Mononuclear cell (primary cell): Measurements from ENCODE around the gene DOCK9. TPM values are rescaled to one million over a fixed set of nuclear protein-coding genes. Genes with fewer than 3 reads are reported as not detected.

ENCODE experiments used
- H3K27me3 ChIP-seq: 2 replicates; pipeline ENCODE4 v1.6.0; 2011; ENCODE audit warnings: low read length, control low read depth; ENCODE audit not compliant: insufficient read depth
- H3K4me1 ChIP-seq: 2 replicates; pipeline ENCODE4 v1.5.1; 2011; ENCODE audit warnings: mild to moderate bottlenecking, low read length, control low read depth; ENCODE audit not compliant: insufficient read depth
- H3K4me3 ChIP-seq: 2 replicates; pipeline ENCODE4 v1.5.1; 2011; ENCODE audit warnings: mild to moderate bottlenecking, low read length, moderate library complexity
- H3K9me3 ChIP-seq: 2 replicates; pipeline ENCODE4 v1.5.1; 2011; ENCODE audit warnings: low read depth, mild to moderate bottlenecking, control low read depth, low read length
- total RNA-seq: library from RNA; depleted of rRNA; stranded (reverse); fragments of >200 nt; gene quantifications from one replicate; pipeline ENCODE4 v1.2.3, GENCODE V29; 2012

DOCK9 gene
- total RNA-seq, 1 donor, result 54.9 TPM

DNA sequence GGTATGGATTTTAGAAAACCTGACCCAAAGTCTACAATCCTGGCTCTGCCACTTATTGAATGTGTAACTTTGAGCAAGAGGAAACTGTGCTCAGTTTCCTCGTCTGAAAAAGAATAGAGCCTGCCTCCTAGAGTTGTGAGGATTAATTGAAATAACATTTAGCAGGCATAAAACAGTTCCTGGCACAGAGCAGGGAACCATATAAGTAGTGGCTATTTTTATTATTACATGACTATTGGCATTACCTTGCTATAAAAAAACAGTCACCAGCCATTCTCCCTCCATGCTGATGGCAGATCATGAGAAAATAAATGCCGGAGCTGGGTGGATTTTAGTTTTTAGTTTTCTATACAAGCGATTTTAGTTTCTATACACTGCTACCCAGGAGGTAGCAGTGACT lies 5.8 kb downstream of the DOCK9 start:
- no peaks in the 10 kb centered on the region for H3K27me3 ChIP-seq
- peaks cover 18% of the 10 kb centered on the region for H3K4me1 ChIP-seq
- H3K4me3 ChIP-seq, result no peak overlapping the region
- no peaks in the 10 kb centered on the region for H3K9me3 ChIP-seq

DNA sequence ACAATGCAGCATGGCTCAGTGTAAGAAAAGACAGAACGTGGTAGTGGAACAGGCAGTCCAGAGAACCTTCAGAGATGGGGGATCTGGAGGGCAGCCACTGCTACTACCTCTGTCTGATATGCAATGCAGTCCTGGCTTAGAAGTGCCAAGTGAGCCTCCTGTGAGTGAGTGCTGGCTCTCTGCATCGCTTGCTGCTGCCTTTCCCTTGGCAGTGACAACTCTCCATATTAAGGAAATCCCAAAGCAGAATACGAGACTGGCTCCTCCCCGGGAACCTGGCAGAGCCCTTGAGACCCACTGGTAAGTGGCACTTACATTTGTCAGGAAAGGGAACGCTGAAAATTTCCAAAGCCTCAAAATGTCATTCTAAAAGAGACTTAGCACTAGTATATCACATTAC lies 7.5 kb downstream of the DOCK9 start:
- Histone ChIP-seq H3K9me3 (no peaks in the 10 kb centered on the region), H3K4me3 (no peak overlapping the region), H3K27me3 (no peaks in the 10 kb centered on the region), H3K4me1 (peaks cover 11% of the 10 kb centered on the region)

DNA sequence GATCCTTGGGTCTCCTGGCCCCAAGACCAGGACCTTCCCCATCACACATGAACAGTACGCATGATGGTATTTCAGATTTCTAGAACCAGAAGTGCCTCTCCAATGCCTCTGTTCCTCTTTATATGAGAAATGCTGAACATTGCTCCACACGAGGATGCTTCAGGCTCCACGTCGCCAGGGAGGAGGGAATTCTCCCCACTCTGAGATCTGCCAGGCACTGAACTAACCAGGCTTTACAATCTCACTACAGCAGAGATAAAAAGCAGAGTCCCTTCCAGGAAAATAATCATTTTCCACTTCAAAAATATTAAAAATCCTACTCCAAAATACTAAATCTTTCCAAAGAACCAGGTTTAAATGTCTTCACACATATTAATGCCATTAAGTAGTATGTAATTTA lies 10.4 kb downstream of the DOCK9 start:
- Histone ChIP-seq H3K4me1 (no peaks in the 10 kb centered on the region), H3K9me3 (no peaks in the 10 kb centered on the region), H3K27me3 (no peaks in the 10 kb centered on the region), H3K4me3 (no peak overlapping the region)

DNA sequence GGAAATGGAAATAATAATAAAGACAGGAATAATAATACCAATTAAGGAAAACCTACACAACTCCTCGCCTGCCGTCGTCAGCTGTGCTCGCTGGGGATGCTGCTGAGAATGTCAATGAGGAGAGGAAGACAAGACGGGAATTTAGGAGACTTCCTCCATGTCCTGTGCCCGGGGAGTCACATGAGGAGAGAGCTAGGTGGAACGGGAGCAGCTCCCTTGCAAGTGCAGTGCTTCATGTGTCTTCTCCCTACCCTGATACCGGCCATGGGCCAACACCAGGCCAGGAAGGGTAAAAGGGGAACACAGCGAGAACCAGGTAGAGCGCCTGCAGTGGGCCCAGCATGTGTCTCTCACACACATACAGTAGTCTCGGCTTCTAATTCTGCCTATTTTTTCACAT lies 11.8 kb downstream of the DOCK9 start:
- Histone ChIP-seq H3K4me3 (no peak overlapping the region), H3K4me1 (no peaks in the 10 kb centered on the region), H3K27me3 (no peaks in the 10 kb centered on the region), H3K9me3 (no peaks in the 10 kb centered on the region)

DNA sequence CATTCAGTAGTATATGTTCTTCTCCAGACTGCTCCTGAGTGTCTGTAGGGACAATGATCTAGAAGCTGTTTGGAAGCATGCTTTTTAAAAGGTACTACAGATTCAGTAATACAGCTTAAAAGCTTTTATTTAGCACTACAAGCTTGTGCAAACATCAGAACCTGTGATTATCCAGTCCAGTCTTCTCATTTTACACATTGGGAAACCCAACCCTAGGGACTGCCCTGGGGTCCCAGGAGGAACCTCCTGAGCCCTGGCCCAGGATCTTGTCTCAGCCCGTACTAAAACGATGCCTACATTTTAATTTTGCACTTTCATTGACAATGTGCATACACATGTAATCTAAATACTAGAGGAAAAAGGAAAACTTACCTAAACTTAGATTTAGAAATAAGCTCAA lies 12.5 kb downstream of the DOCK9 start:
- Histone ChIP-seq H3K27me3 (no peaks in the 10 kb centered on the region), H3K4me3 (no peak overlapping the region), H3K9me3 (no peaks in the 10 kb centered on the region), H3K4me1 (no peaks in the 10 kb centered on the region)

DNA sequence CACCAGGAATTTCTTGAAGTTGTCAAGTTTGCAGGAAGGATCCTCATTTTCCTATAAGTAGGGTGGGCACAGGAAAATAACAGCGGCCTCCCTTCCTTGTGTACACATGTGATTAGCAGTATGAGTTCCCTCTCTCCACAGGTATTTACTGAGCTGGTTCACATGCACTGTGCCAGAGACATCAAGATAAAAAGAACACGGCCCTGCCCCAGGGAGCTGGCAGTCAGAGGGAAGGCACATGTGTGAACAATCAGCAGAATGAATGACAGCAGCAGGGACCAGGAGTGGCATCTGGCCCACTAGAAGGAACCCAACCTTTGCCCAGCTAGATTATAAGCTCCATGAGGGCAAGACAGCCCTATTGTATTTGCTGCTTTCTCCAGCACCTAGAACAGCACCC lies 13.9 kb downstream of the DOCK9 start:
- H3K4me1 ChIP-seq, result no peaks in the 10 kb centered on the region
- no peaks in the 10 kb centered on the region for H3K9me3 ChIP-seq
- H3K4me3 ChIP-seq, result no peak overlapping the region
- H3K27me3 ChIP-seq, result no peaks in the 10 kb centered on the region

DNA sequence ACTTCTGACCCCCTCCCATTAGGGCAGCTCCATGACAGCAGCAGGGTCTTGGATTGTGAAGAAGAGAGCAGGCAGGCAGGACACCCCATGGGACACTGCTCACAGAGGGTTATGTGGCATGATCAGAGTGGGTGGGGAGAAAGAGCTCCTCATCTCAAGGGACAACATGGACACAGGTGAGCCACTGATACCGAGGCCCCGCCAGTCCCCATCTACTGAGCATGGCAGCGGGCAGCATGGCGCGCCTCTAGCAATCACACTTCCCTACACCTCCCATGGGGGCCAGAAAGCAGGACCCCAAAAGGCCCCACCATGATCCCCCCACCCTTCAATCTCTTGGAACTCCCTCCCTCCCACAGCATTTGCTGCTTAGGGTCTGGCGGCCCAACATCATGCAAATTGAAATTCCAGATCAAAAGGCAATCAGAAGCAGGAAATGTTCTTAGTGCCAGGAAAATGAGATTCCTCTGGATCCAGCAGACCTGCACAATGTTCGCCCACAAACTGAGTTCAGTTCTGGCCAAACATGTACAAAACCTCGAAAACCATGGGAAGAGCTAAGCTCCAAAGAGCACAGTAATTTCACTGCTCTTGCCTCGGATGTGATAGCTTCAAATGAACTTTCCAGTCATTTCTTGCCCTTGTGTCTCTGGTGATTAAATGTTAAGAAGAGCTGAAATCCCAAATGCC lies 14.8 kb downstream of the DOCK9 start:
- H3K9me3 ChIP-seq, result no peaks in the 10 kb centered on the region
- H3K27me3 ChIP-seq, result no peaks in the 10 kb centered on the region
- no peak overlapping the region for H3K4me3 ChIP-seq
- no peaks in the 10 kb centered on the region for H3K4me1 ChIP-seq

DNA sequence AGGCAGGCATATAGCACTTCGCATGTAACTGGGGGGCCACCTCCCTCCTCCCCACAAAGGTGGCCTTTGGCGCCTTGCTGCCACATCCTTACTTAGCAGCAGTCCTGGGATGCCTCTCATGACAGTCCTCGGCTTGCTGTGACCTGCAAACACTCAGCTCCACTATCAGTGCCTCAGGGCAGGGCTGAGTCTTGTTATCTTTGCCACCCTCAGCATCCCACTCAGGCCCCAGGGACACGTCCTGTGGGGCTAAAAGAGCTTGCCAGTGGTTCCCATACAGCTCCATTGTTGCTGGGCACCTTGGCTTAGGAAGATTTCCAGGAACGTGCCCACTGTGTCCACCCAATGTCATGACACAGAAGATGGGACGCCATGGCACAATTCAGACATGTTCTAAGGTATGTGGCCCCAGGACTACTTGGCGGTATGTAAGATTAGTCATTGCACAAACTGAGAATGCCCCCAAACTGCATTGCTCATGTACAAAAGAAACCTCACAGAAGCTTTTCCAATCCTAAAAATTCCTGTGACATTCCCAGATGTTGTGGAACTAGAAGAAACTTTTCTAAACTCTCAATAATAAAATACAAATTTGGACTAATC lies 16.3 kb downstream of the DOCK9 start:
- Histone ChIP-seq H3K27me3 (no peaks in the 10 kb centered on the region), H3K4me3 (no peak overlapping the region), H3K9me3 (no peaks in the 10 kb centered on the region), H3K4me1 (no peaks in the 10 kb centered on the region)

DNA sequence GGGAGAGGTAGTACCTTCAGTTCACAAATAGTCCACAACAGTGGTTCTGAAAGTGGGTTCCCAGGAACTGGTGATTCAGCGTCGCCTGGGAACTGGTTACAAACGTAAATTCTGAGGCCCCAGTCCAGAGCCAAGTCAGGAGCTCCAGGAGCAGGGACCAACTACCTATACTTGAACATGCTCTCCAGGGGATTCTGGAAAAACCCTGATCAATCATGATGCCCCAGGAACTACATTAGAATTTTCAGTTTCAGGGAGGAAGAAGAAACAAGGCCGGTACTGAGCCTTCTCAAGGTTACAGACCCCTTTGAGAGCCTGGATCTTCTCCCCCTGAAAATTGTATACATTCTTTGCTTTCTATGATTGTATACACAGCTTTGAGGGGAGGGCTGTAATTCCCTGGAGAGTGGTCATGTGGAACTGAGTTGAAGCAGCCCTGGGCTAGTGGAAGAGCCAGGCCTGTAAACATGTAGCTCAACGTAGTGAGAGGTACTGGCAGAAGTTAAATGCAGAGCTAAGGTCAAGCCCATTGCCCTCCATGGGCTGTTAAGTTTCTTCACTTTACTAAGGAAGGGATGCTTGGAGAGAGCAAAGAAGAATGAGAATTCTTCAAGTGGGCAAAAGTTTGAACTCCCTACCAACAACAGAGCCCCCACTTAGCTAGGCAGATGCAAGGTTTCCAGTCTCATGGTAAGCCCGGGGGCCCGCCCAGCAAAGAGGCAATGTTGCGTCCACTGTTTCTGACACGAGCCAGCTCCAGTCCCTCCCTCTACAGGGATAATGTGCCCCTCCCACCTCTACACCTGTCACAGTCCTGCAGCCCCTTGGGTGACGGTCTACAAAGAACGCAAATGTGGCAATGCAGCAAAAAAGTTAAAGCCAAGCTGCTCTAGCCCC lies 17.0 kb downstream of the DOCK9 start:
- Histone ChIP-seq H3K9me3 (no peaks in the 10 kb centered on the region), H3K4me3 (no peak overlapping the region), H3K4me1 (no peaks in the 10 kb centered on the region), H3K27me3 (no peaks in the 10 kb centered on the region)

DNA sequence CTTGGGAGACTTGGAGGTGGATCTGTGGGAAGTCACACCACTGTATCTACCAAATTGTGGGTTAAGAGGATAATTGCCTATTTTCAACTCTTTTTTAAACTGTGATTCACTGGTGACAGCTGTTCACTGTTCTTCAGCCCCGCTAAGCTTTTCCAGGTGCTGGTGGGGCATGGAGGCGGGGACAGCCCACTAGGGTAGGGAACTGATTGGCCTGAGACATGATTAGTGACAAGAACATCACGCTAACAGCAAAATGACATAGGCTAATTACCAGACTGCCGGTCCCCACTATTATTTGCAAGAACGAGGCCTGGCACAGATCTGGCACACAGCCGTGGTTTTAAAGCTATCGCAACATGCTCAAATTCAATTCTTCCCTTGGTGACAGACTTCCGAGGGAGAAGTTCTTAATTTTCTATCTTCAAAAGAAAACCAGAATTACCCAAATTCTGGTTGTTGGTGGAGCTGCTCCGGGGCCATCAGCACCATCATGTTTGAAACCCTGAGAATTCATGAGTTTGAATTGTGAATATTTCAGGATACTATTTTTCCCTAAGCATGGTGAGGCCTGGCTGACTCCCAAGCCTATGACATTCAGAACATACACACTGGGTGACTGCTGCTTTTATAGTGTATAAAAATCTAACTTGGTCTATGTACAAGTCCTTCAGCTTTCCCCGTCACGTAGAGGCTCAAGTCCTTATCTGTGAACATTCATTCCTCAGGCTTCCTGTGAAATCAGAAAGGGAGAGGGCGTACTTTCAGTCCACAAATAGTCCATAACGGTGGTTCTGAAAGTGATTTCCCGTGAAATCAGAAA lies 17.9 kb downstream of the DOCK9 start:
- Histone ChIP-seq H3K27me3 (no peaks in the 10 kb centered on the region), H3K9me3 (no peaks in the 10 kb centered on the region), H3K4me1 (no peaks in the 10 kb centered on the region), H3K4me3 (no peak overlapping the region)

DNA sequence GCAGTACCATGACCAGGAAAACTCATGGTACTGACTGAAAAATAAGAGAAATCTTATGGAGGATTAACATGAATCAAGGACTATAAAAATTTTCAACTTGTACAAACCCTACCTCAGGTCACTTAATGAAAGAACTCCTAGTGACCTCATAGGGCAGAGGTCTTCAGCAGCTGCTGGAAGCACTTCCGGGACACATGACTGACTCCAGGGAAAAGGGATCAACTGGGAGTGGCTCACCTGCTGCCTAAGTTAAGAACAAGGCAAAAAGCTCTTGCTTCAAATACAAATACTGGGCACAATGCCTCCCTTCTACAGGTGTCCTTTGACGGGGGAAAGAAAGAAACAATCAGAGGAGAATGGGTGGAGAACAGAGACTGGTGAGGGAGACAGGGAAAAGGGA lies 18.6 kb downstream of the DOCK9 start:
- Histone ChIP-seq H3K4me3 (no peak overlapping the region), H3K4me1 (no peaks in the 10 kb centered on the region), H3K27me3 (no peaks in the 10 kb centered on the region), H3K9me3 (no peaks in the 10 kb centered on the region)

DNA sequence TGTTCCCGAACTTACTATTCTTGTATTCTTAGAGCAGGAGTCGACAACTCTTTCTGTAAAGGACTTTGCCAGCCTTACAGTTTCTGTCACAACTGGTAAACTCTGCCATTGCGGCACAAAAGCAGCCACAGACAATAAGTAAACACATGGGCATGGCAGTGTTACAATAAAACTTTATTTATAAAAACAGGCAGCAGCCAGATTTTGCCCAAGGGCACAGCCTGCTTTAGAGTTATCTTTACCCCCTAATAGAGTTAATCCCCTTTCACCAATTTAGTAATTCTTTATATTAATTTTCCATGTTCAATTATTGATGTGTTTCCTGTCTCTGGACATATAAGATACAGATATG lies 19.4 kb downstream of the DOCK9 start:
- Histone ChIP-seq H3K9me3 (no peaks in the 10 kb centered on the region), H3K4me3 (no peak overlapping the region), H3K27me3 (no peaks in the 10 kb centered on the region), H3K4me1 (no peaks in the 10 kb centered on the region)

DNA sequence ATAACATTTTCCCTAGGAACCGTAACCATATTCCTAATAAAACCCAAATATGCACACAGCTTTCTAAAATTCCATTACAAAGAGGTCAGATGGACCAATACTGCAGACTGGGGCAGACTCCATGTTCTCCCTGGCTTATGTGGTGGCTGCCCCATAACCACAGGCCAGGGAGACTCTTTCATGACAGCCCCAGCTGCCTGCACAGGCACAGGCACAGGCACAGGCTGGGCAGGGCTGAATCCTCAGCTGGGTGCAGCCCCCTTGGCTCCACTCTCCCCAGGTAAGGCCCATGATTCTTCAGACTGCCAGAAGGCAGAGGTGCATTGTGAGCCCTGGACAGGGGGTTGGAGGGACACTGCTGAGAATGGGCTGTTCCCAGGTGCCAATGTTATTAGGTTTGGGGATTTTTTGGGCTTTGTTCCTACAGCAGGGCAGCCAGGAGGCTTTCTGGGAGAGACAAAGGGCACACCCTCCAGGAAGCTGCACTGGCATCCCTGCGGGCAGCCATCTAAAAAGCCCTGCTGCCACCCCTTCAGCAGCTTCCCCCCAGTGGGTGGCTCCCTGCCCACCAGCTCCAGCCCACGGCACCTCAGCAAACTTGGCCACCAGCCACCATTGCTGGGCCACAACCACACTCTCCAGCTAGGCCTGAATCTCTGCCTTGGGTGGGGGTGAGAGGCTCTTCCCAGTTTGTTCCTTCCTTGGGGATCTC lies 20.0 kb downstream of the DOCK9 start:
- H3K27me3 ChIP-seq, result no peaks in the 10 kb centered on the region
- no peaks in the 10 kb centered on the region for H3K9me3 ChIP-seq
- H3K4me3 ChIP-seq, result no peak overlapping the region
- H3K4me1 ChIP-seq, result no peaks in the 10 kb centered on the region

DNA sequence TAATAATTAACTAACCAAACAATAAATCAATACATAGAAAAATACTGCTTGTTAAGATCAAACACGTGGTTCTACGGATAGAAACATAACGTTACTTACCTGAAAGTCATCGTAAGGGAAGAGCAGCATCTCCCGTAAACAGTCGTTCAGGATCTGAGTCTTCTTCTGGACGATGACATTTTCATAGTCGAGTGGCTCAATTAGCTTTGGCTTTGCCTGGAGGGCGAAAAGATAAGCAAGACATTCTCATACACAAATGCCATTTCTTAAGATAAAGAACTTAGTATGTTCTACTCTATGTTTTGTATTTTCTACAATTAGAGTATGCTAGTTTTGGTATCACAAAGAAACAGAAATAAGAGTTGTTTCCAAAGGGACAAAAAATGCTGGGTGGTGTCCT lies 22.5 kb downstream of the DOCK9 start:
- Histone ChIP-seq H3K4me1 (no peaks in the 10 kb centered on the region), H3K27me3 (no peaks in the 10 kb centered on the region), H3K9me3 (no peaks in the 10 kb centered on the region), H3K4me3 (no peak overlapping the region)
